HepG2 (cell line): ENCODE data around the gene FOXP3. TPM values are rescaled to one million over a fixed set of nuclear protein-coding genes. Genes with fewer than 3 reads are reported as not detected.

ENCODE experiments used
- ATAC-seq: fragments of 200-7000 bp; cut with Tn5 transposase; 3 replicates; pipeline ENCODE4 v1.9.1; 2020; ENCODE audit warnings: mild to moderate bottlenecking, moderate library complexity
- BruUV-seq: library from RNA; stranded (reverse); fragments of 400-500 nt; replicated peaks from 2 replicates; lab custom pipeline; 2021; lab: Mats Ljungman, UMichigan
- CTCF ChIA-PET: fragments of 300-600 bp; formaldehyde crosslinking; extraction: SDS; loops from one replicate; lab custom pipeline; 2021; ENCODE audit warnings: low total read pairs, inconsistent platforms, low intra/inter-chr PET ratio; lab: Yijun Ruan, JAX
- POLR2A ChIA-PET: fragments of 350-600 bp; sonication (Branson Sonifier 250); formaldehyde crosslinking; loops from one replicate; lab custom pipeline; 2020; ENCODE audit warnings: antibody characterized with exemption, inconsistent platforms; lab: Yijun Ruan, JAX
- DNase-seq: peaks from one replicate; pipeline ENCODE4 v3.0.0-alpha.2; 2015; ENCODE audit warnings: low spot score
- FAIRE-seq: peaks from 3 replicates; lab custom pipeline; 2011; peaks lifted over from hg19 to GRCh38; lab: Jason Lieb, UNC
- H2AFZ ChIP-seq: one replicate; pipeline ENCODE4 v1.6.1; 2011; ENCODE audit warnings: low read length, inconsistent platforms
- H3K27ac ChIP-seq: fragments of 300-600 bp; 3 replicates; pipeline ENCODE4 v1.8.0; 2011; ENCODE audit warnings: mixed run types, mild to moderate bottlenecking, mixed read lengths, low read length, inconsistent platforms; ENCODE audit not compliant: insufficient read depth; ENCODE audit errors: extremely low read length
- H3K27me3 ChIP-seq, 2 experiments: fragments of 200-600 bp in 1 of 2; 2 replicates in 1 of 2; 3 replicates in 1 of 2; pipeline versions ENCODE4 v1.6.0 to v1.8.0; 2011; ENCODE audit warnings: low read length in 2 of 2, mild to moderate bottlenecking in 2 of 2, moderate library complexity in 2 of 2, inconsistent platforms in 1 of 2; ENCODE audit not compliant: insufficient read depth in 2 of 2, control insufficient read depth in 1 of 2
- H3K36me3 ChIP-seq, 2 experiments: fragments of 200-600 bp in 1 of 2; replicated peaks in 1 of 2; 2 replicates in 1 of 2; 3 replicates in 1 of 2; pipeline versions ENCODE4 v1.5.1 to v1.8.0; 2011; ENCODE audit warnings: low read length in 2 of 2, inconsistent platforms in 1 of 2; ENCODE audit not compliant: insufficient read depth in 2 of 2, control insufficient read depth in 1 of 2
- H3K4me1 ChIP-seq: 2 replicates; pipeline ENCODE4 v1.5.1; 2012; ENCODE audit warnings: low read length, inconsistent platforms; ENCODE audit not compliant: insufficient read depth
- H3K4me2 ChIP-seq: 2 replicates; pipeline ENCODE4 v1.6.0; 2011; ENCODE audit warnings: low read depth, low read length, inconsistent platforms
- H3K4me3 ChIP-seq, 3 experiments: fragments of 200-600 bp in 1 of 3; sonication (generic), shearing (Covaris generic) in 1 of 3; replicated peaks in 1 of 3; 2 replicates each; pipeline ENCODE4 v1.5.1; 2011 to 2016; ENCODE audit warnings: low read length in 3 of 3, inconsistent platforms in 2 of 3, low read depth in 2 of 3, mild to moderate bottlenecking in 2 of 3, control low read depth in 1 of 3, mixed read lengths in 1 of 3; ENCODE audit not compliant: insufficient read depth in 1 of 3
- H3K79me2 ChIP-seq: one replicate; pipeline ENCODE4 v1.6.1; 2011; ENCODE audit warnings: low read length, inconsistent platforms; ENCODE audit not compliant: insufficient read depth
- H3K9ac ChIP-seq: 2 replicates; pipeline ENCODE4 v1.6.0; 2011; ENCODE audit warnings: mild to moderate bottlenecking, low read depth, low read length, inconsistent platforms; ENCODE audit not compliant: insufficient read depth
- H3K9me3 ChIP-seq: 2 replicates; pipeline ENCODE4 v1.5.1; 2012; ENCODE audit warnings: mild to moderate bottlenecking, low read length
- H4K20me1 ChIP-seq: 2 replicates; pipeline ENCODE4 v1.6.0; 2011; ENCODE audit warnings: inconsistent platforms, mild to moderate bottlenecking, low read length, moderate library complexity; ENCODE audit not compliant: insufficient read depth
- FOXO4 ChIP-seq: sonication (generic); formaldehyde crosslinking; conservative IDR thresholded peaks from 2 replicates; pipeline ENCODE4 v1.8.1; 2023; ENCODE audit warnings: missing genetic modification reagents
- HDAC2 ChIP-seq: sonication (generic); formaldehyde crosslinking; IDR thresholded peaks from 2 replicates; pipeline ENCODE4 v1.4.0; 2020; ENCODE audit warnings: missing genetic modification reagents
- IKZF4 ChIP-seq: sonication (generic); formaldehyde crosslinking; IDR thresholded peaks from 2 replicates; pipeline ENCODE4 v1.5.1; 2020; ENCODE audit warnings: borderline replicate concordance, mild to moderate bottlenecking, low read depth, missing genetic modification reagents; ENCODE audit errors: not compliant biosample characterization
- NR2F1 ChIP-seq, 2 experiments: fragments of 450-650 bp in 1 of 2; formaldehyde crosslinking in 1 of 2; IDR thresholded peaks; 2 replicates each; pipeline versions ENCODE4 v1.5.0 to v1.6.1; 2016 to 2020; ENCODE audit warnings: mild to moderate bottlenecking in 1 of 2, missing compliant biosample characterization in 1 of 2, missing genetic modification reagents in 1 of 2, moderate library complexity in 1 of 2
- RAD21 ChIP-seq: fragments of 450-650 bp; formaldehyde crosslinking; IDR thresholded peaks from 2 replicates; pipeline ENCODE4 v1.5.0; 2020; ENCODE audit warnings: mild to moderate bottlenecking
- XBP1 ChIP-seq: sonication (generic); formaldehyde crosslinking; IDR thresholded peaks from 2 replicates; pipeline ENCODE4 v1.5.0; 2020; ENCODE audit warnings: missing genetic modification reagents
- WGBS: methylation state at CpG from one replicate; pipeline ENCODE4 v1.1.6; 2017; ENCODE audit warnings: low lambda C conversion rate; 5-methylcytosine and 5-hydroxymethylcytosine counted together
- in situ Hi-C: cut with HindIII; loops from 2 replicates; pipeline ENCODE4 v1.10.0; 2017; ENCODE audit warnings: low pct_unique_long_range_greater_than_20kb; ENCODE audit not compliant: extremely low pct_ligation_motif_present
- intact Hi-C: fragments of 100-400 bp; cut with micrococcal nuclease; formaldehyde crosslinking; loops from one replicate; pipeline ENCODE4 v1.10.0; 2022; ENCODE audit not compliant: unreplicated experiment
- polyA plus RNA-seq, 8 experiments: library from polyadenylated mRNA; depleted of rRNA in 3 of 8; stranded (reverse) in 7 of 8; unstranded in 1 of 8; fragments of >200 nt; fragmentation: Illumina TruSeq in 4 of 8; extraction: Trizol in 4 of 8; gene quantifications; 2 replicates each; pipeline versions ENCODE4 v1.2.1 to v1.2.3, GENCODE V29; 2011 to 2016; ENCODE audit warnings: low read depth in 4 of 8, missing spikeins in 1 of 8, mixed read lengths in 1 of 8; ENCODE audit not compliant: insufficient read depth in 1 of 8
- total RNA-seq, 5 experiments: library from RNA; depleted of rRNA; stranded (reverse); fragments of >200 nt; fragmentation: Illumina TruSeq; extraction: Trizol; gene quantifications; 2 replicates each; pipeline ENCODE4 v1.2.3, GENCODE V29; 2016; ENCODE audit warnings: low read depth in 1 of 5
- TF ChIP-seq, protein P1 (sequence below): sonication (generic); formaldehyde crosslinking; IDR thresholded peaks from 2 replicates; pipeline ENCODE4 v1.4.0; 2020; ENCODE audit warnings: missing genetic modification reagents, mild to moderate bottlenecking, borderline replicate concordance
- TF ChIP-seq, protein P2 (sequence below): sonication (generic); IDR thresholded peaks from 2 replicates; pipeline ENCODE4 v1.6.1; 2016; ENCODE audit warnings: low read depth, borderline replicate concordance
- TF ChIP-seq, protein P3 (sequence below): IDR thresholded peaks from 2 replicates; pipeline ENCODE4 v1.6.1; 2016; ENCODE audit warnings: low read depth, missing genetic modification reagents, missing compliant biosample characterization

FOXP3 gene
- total and polyA plus RNA-seq, 2 of the 13 experiments (the other 11 are each of a cell fraction or from before 2014, with no cell fraction given): 0.04 TPM; not detected in 1

GRCh38 chrX:49211074-49211473, 53.4 kb downstream of the FOXP3 start (continued):
- TF ChIP-seq FOXO4 (CRISPR knock-in tag): no peak
- TF ChIP-seq XBP1: no peak
- TF ChIP-seq, protein P1, sequence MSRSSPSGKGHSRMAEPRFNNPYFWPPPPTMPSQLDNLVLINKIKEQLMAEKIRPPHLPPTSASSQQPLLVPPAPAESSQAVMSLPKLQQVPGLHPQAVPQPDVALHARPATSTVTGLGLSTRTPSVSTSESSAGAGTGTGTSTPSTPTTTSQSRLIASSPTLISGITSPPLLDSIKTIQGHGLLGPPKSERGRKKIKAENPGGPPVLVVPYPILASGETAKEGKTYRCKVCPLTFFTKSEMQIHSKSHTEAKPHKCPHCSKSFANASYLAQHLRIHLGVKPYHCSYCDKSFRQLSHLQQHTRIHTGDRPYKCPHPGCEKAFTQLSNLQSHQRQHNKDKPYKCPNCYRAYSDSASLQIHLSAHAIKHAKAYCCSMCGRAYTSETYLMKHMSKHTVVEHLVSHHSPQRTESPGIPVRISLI (CRISPR knock-in tag): no peak
- TF ChIP-seq, protein P2, sequence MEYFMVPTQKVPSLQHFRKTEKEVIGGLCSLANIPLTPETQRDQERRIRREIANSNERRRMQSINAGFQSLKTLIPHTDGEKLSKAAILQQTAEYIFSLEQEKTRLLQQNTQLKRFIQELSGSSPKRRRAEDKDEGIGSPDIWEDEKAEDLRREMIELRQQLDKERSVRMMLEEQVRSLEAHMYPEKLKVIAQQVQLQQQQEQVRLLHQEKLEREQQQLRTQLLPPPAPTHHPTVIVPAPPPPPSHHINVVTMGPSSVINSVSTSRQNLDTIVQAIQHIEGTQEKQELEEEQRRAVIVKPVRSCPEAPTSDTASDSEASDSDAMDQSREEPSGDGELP: no peak

DNA sequence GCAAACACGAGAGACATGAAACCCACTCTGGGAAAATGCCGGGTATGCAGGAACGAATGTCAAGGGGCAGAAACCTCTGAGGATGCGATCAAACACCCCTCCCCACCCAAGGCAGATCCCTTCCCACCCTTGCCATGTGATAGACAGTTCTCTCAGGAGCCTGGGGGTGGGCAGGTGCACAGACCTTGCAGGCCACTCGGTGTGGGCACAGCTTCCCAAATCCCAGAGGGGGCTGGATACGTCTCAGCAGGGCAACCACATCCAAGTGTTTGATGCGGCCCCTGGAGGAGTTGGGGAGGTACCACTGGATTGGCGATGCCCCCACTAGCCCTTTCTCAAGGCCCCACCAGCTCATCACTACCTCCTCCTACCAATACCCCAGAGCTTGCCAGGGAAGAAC, 54.1 kb downstream of the FOXP3 start:
- intact Hi-C loops: no loop called here
- FAIRE-seq (no peak), ATAC-seq (no peak), DNase-seq (no peak)
- H3K36me3 ChIP-seq: no peaks in the 10 kb centered on the region
- no peak overlapping the region for H2AFZ ChIP-seq
- in situ Hi-C loops: no loop called here
- no peaks in the 10 kb centered on the region for H3K4me1 ChIP-seq
- H3K4me3 ChIP-seq: no peak overlapping the region
- no TSS peak for BruUV-seq
- no peaks in the 10 kb centered on the region for H3K79me2 ChIP-seq
- H3K27ac ChIP-seq: no peak overlapping the region
- no CpG with 5 or more reads among the region's 8 CpGs for WGBS
- no peaks in the 10 kb centered on the region for H3K9me3 ChIP-seq
- H4K20me1 ChIP-seq: no peaks in the 10 kb centered on the region
- H3K27me3 ChIP-seq: no peaks in the 10 kb centered on the region
- ChIA-PET POLR2A (interaction anchor here (2.7 kb wide), 1 partner anchor 20 kb away, joined by 6 read pairs; no protein-coding TSS in a partner anchor), CTCF (no interaction called here)
- no peak overlapping the region for H3K4me2 ChIP-seq
- H3K9ac ChIP-seq: no peak overlapping the region
- TF ChIP-seq RAD21 (CRISPR knock-in tag): no peak
- TF ChIP-seq IKZF4 (CRISPR knock-in tag): no peak
- TF ChIP-seq, protein P3, sequence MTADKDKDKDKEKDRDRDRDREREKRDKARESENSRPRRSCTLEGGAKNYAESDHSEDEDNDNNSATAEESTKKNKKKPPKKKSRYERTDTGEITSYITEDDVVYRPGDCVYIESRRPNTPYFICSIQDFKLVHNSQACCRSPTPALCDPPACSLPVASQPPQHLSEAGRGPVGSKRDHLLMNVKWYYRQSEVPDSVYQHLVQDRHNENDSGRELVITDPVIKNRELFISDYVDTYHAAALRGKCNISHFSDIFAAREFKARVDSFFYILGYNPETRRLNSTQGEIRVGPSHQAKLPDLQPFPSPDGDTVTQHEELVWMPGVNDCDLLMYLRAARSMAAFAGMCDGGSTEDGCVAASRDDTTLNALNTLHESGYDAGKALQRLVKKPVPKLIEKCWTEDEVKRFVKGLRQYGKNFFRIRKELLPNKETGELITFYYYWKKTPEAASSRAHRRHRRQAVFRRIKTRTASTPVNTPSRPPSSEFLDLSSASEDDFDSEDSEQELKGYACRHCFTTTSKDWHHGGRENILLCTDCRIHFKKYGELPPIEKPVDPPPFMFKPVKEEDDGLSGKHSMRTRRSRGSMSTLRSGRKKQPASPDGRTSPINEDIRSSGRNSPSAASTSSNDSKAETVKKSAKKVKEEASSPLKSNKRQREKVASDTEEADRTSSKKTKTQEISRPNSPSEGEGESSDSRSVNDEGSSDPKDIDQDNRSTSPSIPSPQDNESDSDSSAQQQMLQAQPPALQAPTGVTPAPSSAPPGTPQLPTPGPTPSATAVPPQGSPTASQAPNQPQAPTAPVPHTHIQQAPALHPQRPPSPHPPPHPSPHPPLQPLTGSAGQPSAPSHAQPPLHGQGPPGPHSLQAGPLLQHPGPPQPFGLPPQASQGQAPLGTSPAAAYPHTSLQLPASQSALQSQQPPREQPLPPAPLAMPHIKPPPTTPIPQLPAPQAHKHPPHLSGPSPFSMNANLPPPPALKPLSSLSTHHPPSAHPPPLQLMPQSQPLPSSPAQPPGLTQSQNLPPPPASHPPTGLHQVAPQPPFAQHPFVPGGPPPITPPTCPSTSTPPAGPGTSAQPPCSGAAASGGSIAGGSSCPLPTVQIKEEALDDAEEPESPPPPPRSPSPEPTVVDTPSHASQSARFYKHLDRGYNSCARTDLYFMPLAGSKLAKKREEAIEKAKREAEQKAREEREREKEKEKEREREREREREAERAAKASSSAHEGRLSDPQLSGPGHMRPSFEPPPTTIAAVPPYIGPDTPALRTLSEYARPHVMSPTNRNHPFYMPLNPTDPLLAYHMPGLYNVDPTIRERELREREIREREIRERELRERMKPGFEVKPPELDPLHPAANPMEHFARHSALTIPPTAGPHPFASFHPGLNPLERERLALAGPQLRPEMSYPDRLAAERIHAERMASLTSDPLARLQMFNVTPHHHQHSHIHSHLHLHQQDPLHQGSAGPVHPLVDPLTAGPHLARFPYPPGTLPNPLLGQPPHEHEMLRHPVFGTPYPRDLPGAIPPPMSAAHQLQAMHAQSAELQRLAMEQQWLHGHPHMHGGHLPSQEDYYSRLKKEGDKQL (CRISPR knock-in tag): no peak
- TF ChIP-seq NR2F1 (CRISPR knock-in tag; IDR thresholded peaks at IDR 0.05): no peak
- TF ChIP-seq HDAC2: no peak
